SW 1271 (cell line): ENCODE data around the gene PTPRK.

Experiments
- DNase-seq, 2 experiments: peaks; one replicate each; lab custom pipeline; 2025; lab: John Stamatoyannopoulos, UW

PTPRK gene

DNA sequence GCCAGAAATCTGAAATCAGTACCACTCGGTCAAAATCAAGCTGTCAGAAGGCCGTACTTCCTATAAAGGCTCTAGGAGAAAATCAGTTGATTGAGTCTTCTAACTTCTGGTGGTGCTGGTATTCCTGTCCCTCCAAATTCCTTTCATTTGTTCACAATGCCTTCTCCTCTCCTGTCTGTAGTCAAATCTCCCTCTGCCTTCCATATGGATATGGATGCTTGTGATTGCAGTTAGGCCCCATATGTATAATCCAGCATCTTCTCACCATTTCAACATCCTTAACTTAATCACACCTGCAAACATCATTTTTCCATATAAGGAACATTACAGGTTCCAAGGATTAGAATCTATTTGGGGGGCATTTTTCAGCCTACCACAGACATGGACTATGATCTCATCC lies 331.7 kb downstream of the PTPRK start:
- no peak for DNase-seq

DNA sequence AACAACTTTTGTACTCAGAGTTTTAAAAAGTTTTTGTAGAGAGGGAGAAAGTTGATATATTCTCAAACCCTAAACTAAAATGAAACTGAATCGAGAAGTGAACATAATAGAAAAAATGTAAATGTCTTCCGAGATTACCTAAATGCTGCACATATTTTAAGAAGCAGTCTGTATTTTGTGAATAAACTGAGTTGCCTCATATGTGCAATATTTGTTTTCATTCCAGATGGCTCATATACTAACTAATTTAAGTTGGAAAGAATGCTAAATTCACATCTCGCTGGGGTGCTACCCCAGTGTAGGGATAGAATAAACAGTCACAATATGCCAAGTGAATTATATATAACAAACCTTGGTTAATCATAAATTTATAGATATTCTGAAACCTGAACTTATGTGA lies 333.7 kb downstream of the PTPRK start:
- no peak for DNase-seq

- no peak for DNase-seq
These were observed 340.4 kb downstream of the PTPRK start for GRCh38 chr6:128179876-128180438.

GRCh38 chr6:128174724-128175123 lies 345.7 kb downstream of the PTPRK start:
- no peak for DNase-seq

DNA sequence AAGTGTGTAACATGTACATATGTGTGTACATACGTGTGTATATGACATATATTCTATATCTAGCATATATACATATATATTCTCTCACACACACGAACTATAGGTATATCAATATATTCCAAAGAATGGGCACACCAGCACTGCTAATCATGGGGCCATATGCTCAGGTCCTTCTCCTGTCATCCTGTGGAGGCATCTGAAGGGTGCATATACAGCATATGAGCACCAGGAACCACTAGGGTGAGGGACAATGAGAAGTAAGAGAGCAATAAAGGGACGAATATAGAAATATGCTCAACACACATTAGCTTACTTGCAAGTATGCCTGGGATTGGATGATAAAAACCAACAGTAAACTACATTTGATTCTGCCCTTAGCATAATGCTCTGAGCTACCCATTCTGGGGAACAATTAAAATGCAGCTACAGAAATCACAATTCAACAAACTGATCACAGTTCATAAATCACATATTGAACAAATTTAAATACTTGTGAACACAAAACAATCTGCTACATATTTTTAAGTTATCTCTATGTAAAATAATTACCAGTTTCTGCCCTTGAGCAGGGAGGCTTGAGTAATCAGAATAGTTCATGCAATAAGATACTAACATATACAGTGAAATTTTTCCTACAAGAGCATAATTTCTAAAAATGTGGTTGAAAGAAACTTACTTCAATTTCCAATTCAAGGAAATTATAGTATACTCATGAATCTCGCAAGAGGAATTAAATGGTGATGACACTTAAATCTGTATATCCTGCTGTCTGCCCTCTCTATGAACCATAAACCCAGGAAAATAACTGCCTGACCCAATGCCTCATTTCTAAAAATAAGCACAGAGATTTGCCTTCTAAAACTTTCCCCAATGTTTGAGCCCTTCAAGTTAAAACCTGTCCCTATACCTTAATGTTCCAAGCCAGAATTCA lies 347.4 kb downstream of the PTPRK start:
- DNase-seq = no peak

DNA sequence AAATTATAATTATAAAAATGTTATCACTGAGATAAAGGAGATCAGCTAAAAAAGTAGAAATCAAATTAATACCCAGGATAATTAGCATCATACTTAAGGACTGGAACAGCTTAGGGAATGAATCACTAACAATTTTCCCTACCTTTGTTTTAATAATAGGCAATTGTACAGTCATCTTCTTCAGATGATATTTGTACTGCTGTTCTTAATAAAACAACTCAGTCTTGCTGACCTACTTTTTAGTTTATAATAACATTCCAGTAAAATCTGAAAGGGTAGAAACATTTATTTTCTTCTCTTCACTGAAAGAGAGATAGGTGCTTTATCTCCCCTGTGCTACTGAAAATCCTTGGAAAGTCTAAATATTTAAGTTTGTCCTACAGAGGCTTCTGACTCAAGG lies 348.3 kb downstream of the PTPRK start:
- no peak for DNase-seq

DNA sequence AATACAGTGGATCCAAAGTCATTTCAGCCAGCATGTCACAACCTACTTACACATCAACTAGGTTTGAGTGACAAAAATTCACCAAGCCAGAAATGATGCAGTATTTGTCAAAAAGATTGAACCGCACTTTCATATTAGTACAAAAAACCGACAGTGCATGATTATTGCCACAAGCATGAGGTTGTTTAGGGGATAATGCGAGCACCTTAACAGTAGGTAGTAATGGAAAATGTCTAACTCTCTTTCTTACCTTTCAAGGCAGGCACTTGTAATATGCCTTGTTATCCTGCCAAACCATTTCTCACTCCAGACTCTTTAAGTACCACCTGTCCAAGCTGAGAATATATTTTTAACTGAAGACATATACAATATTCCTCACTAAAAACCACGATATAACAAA lies 349.2 kb downstream of the PTPRK start:
- no peak for DNase-seq

- no peak for DNase-seq
These were observed 352.2 kb downstream of the PTPRK start for GRCh38 chr6:128168244-128168643.

DNA sequence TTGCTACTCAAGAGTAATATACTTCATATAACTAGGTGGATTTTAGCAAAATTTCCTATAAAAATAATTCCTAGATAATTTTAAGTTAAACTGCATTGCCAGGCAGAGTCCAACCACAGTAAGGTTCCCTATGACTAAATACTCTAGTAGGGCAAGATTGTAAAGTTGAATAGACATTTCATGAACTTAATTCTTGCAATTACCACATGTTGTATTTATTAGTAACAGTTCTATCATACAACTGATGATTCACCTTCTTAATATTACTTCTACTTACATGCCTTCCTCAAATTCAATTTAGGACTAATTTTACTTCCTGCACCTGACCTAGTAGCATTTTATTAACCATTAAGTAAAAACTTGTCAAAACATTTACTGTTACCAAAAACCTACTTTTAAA lies 352.8 kb downstream of the PTPRK start:
- DNase-seq = no peak

DNA sequence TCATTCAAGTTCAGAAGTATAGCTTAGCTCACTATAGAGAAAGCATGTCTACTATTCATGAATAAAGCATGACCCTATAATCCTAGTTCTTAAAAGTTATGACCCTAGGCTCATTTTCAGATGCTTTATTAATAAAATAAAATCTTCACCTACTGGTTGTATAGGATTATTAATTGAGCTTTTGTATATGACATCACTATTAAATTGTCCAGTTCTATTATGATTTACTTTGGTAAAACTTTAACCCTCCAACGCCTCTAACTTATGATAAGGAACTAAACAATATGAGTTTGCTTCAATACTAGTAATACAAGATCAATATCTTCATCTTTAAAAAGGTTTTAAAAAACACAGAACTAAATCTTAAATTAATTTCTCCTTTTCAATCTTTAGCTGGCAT lies 356.1 kb downstream of the PTPRK start:
- no peak for DNase-seq

- no peak for DNase-seq
These were observed 358.0 kb downstream of the PTPRK start for GRCh38 chr6:128162423-128162822.

DNA sequence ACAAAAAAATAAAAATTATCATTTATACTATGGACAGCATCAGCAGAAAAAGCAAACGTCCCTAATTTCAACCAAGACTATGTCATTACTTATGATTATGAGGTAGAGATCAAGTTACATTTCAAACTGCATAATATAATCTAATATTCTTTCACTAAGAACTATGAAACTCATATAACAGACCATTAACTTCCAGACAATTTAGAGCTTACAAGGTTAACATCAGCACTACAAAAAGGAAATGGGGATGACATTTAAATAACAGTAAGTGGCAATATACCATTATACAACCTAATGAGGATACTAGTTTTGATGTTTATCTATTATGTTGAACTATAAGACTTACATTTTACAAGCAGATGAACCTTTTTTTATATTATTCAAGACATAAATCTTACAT lies 358.6 kb downstream of the PTPRK start:
- no peak for DNase-seq

- DNase-seq = no peak
These were observed 359.1 kb downstream of the PTPRK start for GRCh38 chr6:128161263-128161662.

DNA sequence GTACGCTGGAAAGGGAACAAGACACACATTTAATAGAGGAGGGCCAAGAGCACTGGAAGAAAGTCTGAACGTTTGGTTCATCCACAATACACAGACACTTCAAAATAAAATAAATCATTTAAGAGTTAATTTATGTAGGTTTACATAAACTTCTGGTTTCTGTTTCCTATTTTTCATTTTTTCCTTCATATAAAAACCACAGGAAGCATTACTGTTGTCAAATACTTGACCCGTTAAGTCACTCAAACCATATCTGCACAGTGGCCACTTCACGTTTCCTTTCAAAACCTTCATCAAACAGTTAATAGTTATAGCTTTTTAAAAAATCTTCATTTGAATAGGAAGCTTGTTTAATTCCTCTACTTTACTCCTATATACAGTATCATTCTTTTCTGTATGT lies 361.9 kb downstream of the PTPRK start:
- DNase-seq = no peak

- DNase-seq = no peak
These were observed 363.9 kb downstream of the PTPRK start for GRCh38 chr6:128156321-128157111.

GRCh38 chr6:128155826-128156225 lies 364.6 kb downstream of the PTPRK start:
- no peak for DNase-seq

DNA sequence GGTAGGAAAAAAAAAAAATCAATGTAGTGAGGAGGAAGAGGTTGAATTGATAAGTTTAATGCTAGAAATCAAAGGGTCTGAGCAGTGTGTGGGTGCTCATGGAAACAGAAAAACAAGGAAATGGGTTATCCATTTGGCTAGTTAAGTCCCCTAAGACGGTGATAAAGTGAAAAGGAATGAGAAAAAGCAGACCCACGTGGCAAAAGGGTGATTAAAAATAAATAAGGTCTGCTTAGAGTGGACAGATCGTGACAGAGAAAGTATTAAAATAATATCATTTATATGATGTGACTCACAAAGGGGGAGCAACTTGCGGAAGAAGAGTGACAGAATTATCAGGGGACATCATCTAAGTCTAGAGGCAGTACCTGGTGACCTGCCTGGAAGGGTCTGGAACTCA lies 367.8 kb downstream of the PTPRK start:
- DNase-seq = no peak

DNA sequence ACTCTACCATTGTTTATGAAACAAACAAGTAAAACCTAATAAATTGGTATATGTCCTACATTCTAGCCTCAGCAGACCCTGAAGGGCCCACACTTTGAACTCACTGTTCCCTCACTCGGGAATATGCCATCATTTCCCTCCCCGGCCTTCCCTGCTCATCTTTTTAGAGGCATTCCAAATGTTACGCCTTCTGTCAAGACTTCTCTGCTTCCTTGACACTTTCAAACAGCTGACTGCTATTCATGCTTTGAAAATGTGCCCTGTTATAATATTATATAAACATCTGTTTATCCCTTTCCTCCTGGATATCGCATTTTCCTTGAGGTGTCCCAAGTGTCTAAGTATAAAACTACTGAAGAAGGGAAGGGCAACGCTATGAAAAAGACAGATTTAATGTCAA lies 370.0 kb downstream of the PTPRK start:
- no peak for DNase-seq

GRCh38 chr6:128149796-128150195 lies 370.6 kb downstream of the PTPRK start:
- DNase-seq = no peak

- no peak for DNase-seq
These were observed 376.1 kb downstream of the PTPRK start for GRCh38 chr6:128144320-128144719.

DNA sequence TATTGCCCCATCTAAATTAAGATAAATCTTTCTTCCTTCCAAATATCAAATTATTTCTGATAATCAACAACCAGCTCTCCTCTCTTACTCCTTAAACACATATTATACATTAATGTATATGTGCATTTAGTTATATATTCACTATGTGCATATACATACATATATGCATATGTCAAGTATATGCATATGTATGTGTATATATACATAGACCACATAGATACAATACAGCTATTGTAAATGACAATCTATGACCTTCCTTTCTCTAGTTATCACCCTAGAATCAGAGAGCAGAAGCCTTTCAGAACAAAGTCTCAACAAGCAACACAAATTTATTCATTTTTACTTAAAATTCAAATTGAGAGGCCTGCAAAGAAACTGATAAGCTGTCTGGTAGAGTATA lies 378.5 kb downstream of the PTPRK start:
- no peak for DNase-seq

GRCh38 chr6:128139519-128139918 lies 380.9 kb downstream of the PTPRK start:
- DNase-seq = no peak

- no peak for DNase-seq
These were observed 381.7 kb downstream of the PTPRK start for GRCh38 chr6:128138694-128139093.
